Body of pancreas (tissue), 4 donors: Measurements from ENCODE around the gene PHACTR3.

Experiments used
- POLR2A ChIP-seq, 3 donors: fragments of 450-650 bp; IDR thresholded peaks; one replicate each; pipeline ENCODE4 v1.6.1; 2016; ENCODE audit warnings: antibody characterized with exemption in 3 of 3, mild to moderate bottlenecking in 2 of 3
- TF ChIP-seq, protein P1 (sequence below), 7 experiments: fragments of 450-650 bp in 4 of 7; fragments of 200-600 bp in 3 of 7; sonication (generic) in 3 of 7; IDR thresholded peaks; one replicate each; pipeline ENCODE4 v1.5.1; 2016 to 2019; ENCODE audit warnings: antibody characterized with exemption in 7 of 7

DNA sequence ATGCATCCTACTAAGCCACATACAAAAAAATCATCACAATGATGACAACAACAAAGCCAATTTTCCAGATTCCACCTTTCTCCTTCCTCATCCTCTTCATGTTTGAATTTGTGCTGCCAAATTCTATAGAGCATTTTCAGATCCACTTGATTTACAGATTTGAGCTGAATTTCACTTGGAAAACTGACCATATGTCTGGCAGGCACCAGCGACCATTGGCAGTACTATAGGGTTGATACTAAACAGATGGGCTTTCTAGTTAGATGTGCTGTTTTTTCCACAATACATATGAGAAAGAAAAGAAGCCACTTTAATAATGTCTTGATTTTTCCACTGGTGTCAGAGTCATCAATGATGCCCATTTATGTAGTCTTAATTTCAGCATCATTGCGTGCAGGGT is 127.0 kb downstream of the PHACTR3 start:
- TF ChIP-seq, protein P1, sequence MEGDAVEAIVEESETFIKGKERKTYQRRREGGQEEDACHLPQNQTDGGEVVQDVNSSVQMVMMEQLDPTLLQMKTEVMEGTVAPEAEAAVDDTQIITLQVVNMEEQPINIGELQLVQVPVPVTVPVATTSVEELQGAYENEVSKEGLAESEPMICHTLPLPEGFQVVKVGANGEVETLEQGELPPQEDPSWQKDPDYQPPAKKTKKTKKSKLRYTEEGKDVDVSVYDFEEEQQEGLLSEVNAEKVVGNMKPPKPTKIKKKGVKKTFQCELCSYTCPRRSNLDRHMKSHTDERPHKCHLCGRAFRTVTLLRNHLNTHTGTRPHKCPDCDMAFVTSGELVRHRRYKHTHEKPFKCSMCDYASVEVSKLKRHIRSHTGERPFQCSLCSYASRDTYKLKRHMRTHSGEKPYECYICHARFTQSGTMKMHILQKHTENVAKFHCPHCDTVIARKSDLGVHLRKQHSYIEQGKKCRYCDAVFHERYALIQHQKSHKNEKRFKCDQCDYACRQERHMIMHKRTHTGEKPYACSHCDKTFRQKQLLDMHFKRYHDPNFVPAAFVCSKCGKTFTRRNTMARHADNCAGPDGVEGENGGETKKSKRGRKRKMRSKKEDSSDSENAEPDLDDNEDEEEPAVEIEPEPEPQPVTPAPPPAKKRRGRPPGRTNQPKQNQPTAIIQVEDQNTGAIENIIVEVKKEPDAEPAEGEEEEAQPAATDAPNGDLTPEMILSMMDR (IDR thresholded peaks at IDR 0.05) = no peak
- TF ChIP-seq POLR2A (IDR thresholded peaks at IDR 0.05) = no peak
